ENCODE results near the gene ALDH1A1. TPM values are rescaled to one million over a fixed set of nuclear protein-coding genes. Genes with fewer than 3 reads are reported as not detected.

Gene ALDH1A1
- total and polyA plus RNA-seq, 2 of the 8 experiments (the other 6 are each of a cell fraction or from before 2014, with no cell fraction given), result 0.50 to 0.82 TPM

GRCh38 chr9:72952381-72952690 lies 517 bp downstream of the ALDH1A1 start (continued):
- no peak for TF ChIP-seq CBX8 (IDR thresholded peaks at IDR 0.05; ENCODE audit: borderline replicate concordance, low read depth, low read length)
- no peak for TF ChIP-seq CEBPB (IDR thresholded peaks at IDR 0.05; ENCODE audit: low read depth, low read length)

Data from H1 (cell line).